ENCODE measurements around the gene ITGA7. TPM values are rescaled to one million over a fixed set of nuclear protein-coding genes. Genes with fewer than 3 reads are reported as not detected.

The ITGA7 gene
- total RNA-seq, 1 experiment from 2014 or later = 96.2 TPM

Other genes starting within 250 kb of the ITGA7 start
- gene OR6C70, start 237.8 kb downstream of the ITGA7 start, total RNA-seq (2021) = not detected in 3 replicates
- not detected in 3 replicates for gene OR6C68, start 215.5 kb downstream of the ITGA7 start, total RNA-seq (2021)
- gene OR6C4, start 158.3 kb downstream of the ITGA7 start, total RNA-seq (2021) = not detected in 3 replicates
- gene OR2AP1, start 135.4 kb downstream of the ITGA7 start, total RNA-seq (2021) = not detected in 3 replicates
- gene OR10P1, start 71.0 kb downstream of the ITGA7 start, total RNA-seq (2021) = not detected in 3 replicates
- gene BLOC1S1, start 8.1 kb upstream of the ITGA7 start, total RNA-seq (2021) = 81.9 to 97.1 TPM (median 95.1 TPM) in 3 replicates
- gene RDH5, start 12.5 kb upstream of the ITGA7 start, total RNA-seq (2021) = 3.0 to 5.8 TPM (median 3.5 TPM) in 3 replicates
- 409 to 419 TPM (median 414 TPM) in 3 replicates for gene CD63, start 21.1 kb upstream of the ITGA7 start, total RNA-seq (2021)
- 16.9 to 20.7 TPM (median 19.6 TPM) in 3 replicates for gene GDF11, start 35.2 kb upstream of the ITGA7 start, total RNA-seq (2021)
- 98.3 to 102 TPM (median 100 TPM) in 3 replicates for gene SARNP, start 109.8 kb upstream of the ITGA7 start, total RNA-seq (2021)
- gene ORMDL2, start 110.1 kb upstream of the ITGA7 start, total RNA-seq (2021) = 32.9 to 37.9 TPM (median 34.8 TPM) in 3 replicates
- gene DNAJC14, start 121.7 kb upstream of the ITGA7 start, total RNA-seq (2021) = 32.1 to 34.5 TPM (median 34.1 TPM) in 3 replicates
- 0.98 to 1.6 TPM (median 1.0 TPM) in 3 replicates for gene MMP19, start 135.0 kb upstream of the ITGA7 start, total RNA-seq (2021)
- gene PYM1, start 220.0 kb upstream of the ITGA7 start, total RNA-seq (2021) = 55.5 to 61.7 TPM (median 57.3 TPM) in 3 replicates
- 19.8 to 25.5 TPM (median 23.6 TPM) in 3 replicates for gene DGKA, start 223.3 kb upstream of the ITGA7 start, total RNA-seq (2021)